HEK293 (cell line): Measurements from ENCODE around the gene PIP4K2B.

ENCODE experiments used
- KLF7 ChIP-seq: fragments of 450-650 bp; formaldehyde crosslinking; IDR thresholded peaks from 2 replicates; pipeline ENCODE4 v1.5.1; 2016; ENCODE audit warnings: missing biosample characterization, missing genetic modification characterization, borderline replicate concordance
- REPIN1 ChIP-seq: fragments of 450-650 bp; formaldehyde crosslinking; IDR thresholded peaks from 2 replicates; pipeline ENCODE4 v1.5.1; 2017; ENCODE audit warnings: missing biosample characterization, missing genetic modification characterization, low read depth
- ZBTB7A ChIP-seq: fragments of 450-650 bp; formaldehyde crosslinking; IDR thresholded peaks from 2 replicates; pipeline ENCODE4 v1.5.1; 2016; ENCODE audit warnings: low read depth, missing biosample characterization, missing genetic modification characterization
- ZNF292 ChIP-seq: fragments of 450-650 bp; formaldehyde crosslinking; IDR thresholded peaks from 2 replicates; pipeline ENCODE4 v1.5.1; 2016; ENCODE audit warnings: low read depth, missing biosample characterization, missing genetic modification characterization, borderline replicate concordance
- ZNF548 ChIP-seq: fragments of 450-650 bp; formaldehyde crosslinking; IDR thresholded peaks from 2 replicates; pipeline ENCODE4 v1.5.1; 2016; ENCODE audit warnings: missing biosample characterization, missing genetic modification characterization
- ZNF76 ChIP-seq: fragments of 450-650 bp; formaldehyde crosslinking; IDR thresholded peaks from 2 replicates; pipeline ENCODE4; 2016; ENCODE audit warnings: low read depth, missing biosample characterization, missing genetic modification characterization, borderline replicate concordance
- ZNF830 ChIP-seq: fragments of 450-650 bp; IDR thresholded peaks from 2 replicates; pipeline ENCODE4 v1.5.0; 2018; ENCODE audit warnings: missing biosample characterization, missing genetic modification characterization, low read depth, mild to moderate bottlenecking, moderate library complexity
- TF ChIP-seq, protein P1 (sequence below): fragments of 450-650 bp; formaldehyde crosslinking; IDR thresholded peaks from 2 replicates; pipeline ENCODE4 v1.5.1; 2016; ENCODE audit warnings: missing biosample characterization, missing genetic modification characterization
- TF ChIP-seq, protein P2 (sequence below): fragments of 450-650 bp; formaldehyde crosslinking; IDR thresholded peaks from 2 replicates; pipeline ENCODE4 v1.5.1; 2016; ENCODE audit warnings: missing biosample characterization, missing genetic modification characterization

DNA sequence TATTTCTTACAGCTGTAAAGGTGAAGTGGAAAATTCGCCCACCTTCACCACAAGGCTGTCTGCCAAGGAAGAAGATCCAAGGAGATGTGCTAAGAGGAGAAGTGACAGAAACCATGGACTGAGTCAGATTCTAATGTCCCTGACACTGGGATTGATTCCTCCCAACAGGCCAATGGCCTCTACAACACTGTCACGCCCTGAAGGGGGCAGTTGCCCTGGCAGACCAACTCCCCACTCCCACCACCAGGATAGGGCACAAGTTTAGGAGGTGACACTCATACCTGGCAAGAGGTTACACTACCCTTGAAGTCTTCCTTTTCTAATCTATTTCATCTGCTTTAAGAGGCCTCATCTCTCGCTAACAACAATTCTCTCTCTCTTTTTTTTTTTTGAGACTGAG, 16.1 kb downstream of the PIP4K2B start:
- TF ChIP-seq ZNF548 (tag by site-specific recombination) (no peak), ZNF830 (tag by site-specific recombination) (no peak), ZNF292 (tag by site-specific recombination) (no peak), REPIN1 (no peak), ZNF76 (tag by site-specific recombination) (no peak), KLF7 (tag by site-specific recombination) (no peak), ZBTB7A (tag by site-specific recombination) (no peak)
- TF ChIP-seq, protein P1, sequence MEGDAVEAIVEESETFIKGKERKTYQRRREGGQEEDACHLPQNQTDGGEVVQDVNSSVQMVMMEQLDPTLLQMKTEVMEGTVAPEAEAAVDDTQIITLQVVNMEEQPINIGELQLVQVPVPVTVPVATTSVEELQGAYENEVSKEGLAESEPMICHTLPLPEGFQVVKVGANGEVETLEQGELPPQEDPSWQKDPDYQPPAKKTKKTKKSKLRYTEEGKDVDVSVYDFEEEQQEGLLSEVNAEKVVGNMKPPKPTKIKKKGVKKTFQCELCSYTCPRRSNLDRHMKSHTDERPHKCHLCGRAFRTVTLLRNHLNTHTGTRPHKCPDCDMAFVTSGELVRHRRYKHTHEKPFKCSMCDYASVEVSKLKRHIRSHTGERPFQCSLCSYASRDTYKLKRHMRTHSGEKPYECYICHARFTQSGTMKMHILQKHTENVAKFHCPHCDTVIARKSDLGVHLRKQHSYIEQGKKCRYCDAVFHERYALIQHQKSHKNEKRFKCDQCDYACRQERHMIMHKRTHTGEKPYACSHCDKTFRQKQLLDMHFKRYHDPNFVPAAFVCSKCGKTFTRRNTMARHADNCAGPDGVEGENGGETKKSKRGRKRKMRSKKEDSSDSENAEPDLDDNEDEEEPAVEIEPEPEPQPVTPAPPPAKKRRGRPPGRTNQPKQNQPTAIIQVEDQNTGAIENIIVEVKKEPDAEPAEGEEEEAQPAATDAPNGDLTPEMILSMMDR (tag by site-specific recombination), result no peak
- TF ChIP-seq, protein P2, sequence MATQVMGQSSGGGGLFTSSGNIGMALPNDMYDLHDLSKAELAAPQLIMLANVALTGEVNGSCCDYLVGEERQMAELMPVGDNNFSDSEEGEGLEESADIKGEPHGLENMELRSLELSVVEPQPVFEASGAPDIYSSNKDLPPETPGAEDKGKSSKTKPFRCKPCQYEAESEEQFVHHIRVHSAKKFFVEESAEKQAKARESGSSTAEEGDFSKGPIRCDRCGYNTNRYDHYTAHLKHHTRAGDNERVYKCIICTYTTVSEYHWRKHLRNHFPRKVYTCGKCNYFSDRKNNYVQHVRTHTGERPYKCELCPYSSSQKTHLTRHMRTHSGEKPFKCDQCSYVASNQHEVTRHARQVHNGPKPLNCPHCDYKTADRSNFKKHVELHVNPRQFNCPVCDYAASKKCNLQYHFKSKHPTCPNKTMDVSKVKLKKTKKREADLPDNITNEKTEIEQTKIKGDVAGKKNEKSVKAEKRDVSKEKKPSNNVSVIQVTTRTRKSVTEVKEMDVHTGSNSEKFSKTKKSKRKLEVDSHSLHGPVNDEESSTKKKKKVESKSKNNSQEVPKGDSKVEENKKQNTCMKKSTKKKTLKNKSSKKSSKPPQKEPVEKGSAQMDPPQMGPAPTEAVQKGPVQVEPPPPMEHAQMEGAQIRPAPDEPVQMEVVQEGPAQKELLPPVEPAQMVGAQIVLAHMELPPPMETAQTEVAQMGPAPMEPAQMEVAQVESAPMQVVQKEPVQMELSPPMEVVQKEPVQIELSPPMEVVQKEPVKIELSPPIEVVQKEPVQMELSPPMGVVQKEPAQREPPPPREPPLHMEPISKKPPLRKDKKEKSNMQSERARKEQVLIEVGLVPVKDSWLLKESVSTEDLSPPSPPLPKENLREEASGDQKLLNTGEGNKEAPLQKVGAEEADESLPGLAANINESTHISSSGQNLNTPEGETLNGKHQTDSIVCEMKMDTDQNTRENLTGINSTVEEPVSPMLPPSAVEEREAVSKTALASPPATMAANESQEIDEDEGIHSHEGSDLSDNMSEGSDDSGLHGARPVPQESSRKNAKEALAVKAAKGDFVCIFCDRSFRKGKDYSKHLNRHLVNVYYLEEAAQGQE, result no peak
